GM18858 (cell line): ENCODE data around the gene LSP1.

Experiments
- ATAC-seq: cut with Tn5 transposase; IDR thresholded peaks from one replicate; pipeline ENCODE4 v1.9.1; 2021; ENCODE audit not compliant: unreplicated experiment

Gene LSP1

GRCh38 chr11:1824221-1825038 lies 28.5 kb upstream of the LSP1 start:
- ATAC-seq: no peak

- no peak for ATAC-seq
Observed at GRCh38 chr11:1825039-1825740, 27.7 kb upstream of the LSP1 start.

- ATAC-seq: no peak
Observed at GRCh38 chr11:1825785-1826451, 27.0 kb upstream of the LSP1 start.

GRCh38 chr11:1826552-1827094 lies 26.3 kb upstream of the LSP1 start:
- ATAC-seq: no peak

GRCh38 chr11:1827095-1827813 lies 25.6 kb upstream of the LSP1 start:
- ATAC-seq: no peak

- ATAC-seq: no peak
Observed at GRCh38 chr11:1827931-1828330, 25.0 kb upstream of the LSP1 start.

- no peak for ATAC-seq
Observed at GRCh38 chr11:1828542-1828941, 24.3 kb upstream of the LSP1 start.

GRCh38 chr11:1829039-1829820 lies 23.7 kb upstream of the LSP1 start:
- no peak for ATAC-seq

- no peak for ATAC-seq
Observed at GRCh38 chr11:1830004-1830321, 22.9 kb upstream of the LSP1 start.

GRCh38 chr11:1830322-1831223 lies 22.3 kb upstream of the LSP1 start:
- ATAC-seq: no peak

GRCh38 chr11:1831338-1832210 lies 21.3 kb upstream of the LSP1 start:
- ATAC-seq: no peak

GRCh38 chr11:1832211-1832919 lies 20.5 kb upstream of the LSP1 start:
- no peak for ATAC-seq

GRCh38 chr11:1832920-1833295 lies 20.0 kb upstream of the LSP1 start:
- ATAC-seq: no peak

GRCh38 chr11:1834062-1834610 lies 18.7 kb upstream of the LSP1 start:
- no peak for ATAC-seq

GRCh38 chr11:1834779-1835670 lies 17.9 kb upstream of the LSP1 start, which contains the start of gene SYT8:
Gene SYT8 (plus strand): TSS chr11:1834990. CDS start chr11:1835106, 116 bp downstream.
- ATAC-seq: no peak

GRCh38 chr11:1835671-1836010 lies 17.2 kb upstream of the LSP1 start:
- ATAC-seq: no peak
